Neural cell (in vitro differentiated cells): ENCODE measurements around the gene DDX41. TPM values are rescaled to one million over a fixed set of nuclear protein-coding genes. Genes with fewer than 3 reads are reported as not detected.

Source experiments
- H2AFZ ChIP-seq: fragments of 200-600, 300-800 bp; sonication (generic), shearing (Covaris generic); 2 replicates; pipeline ENCODE4 v1.6.0; 2014; ENCODE audit warnings: low read depth, mild to moderate bottlenecking, antibody characterized with exemption, low read length, moderate library complexity
- H3F3A ChIP-seq: fragments of 200-600 bp; shearing (Covaris generic); 2 replicates; pipeline ENCODE4 v1.6.1; 2016; ENCODE audit warnings: mild to moderate bottlenecking, moderate library complexity, mixed read lengths, antibody characterized with exemption, low read length; ENCODE audit not compliant: insufficient read depth, poor library complexity, severe bottlenecking
- H3K27ac ChIP-seq: fragments of 200-600, 300-800 bp; sonication (generic), shearing (Covaris generic); 2 replicates; pipeline ENCODE4 v1.5.1; 2014; ENCODE audit warnings: mild to moderate bottlenecking, low read length, moderate library complexity
- H3K27me3 ChIP-seq: fragments of 300-800, 200-600 bp; sonication (generic), shearing (Covaris generic); 2 replicates; pipeline ENCODE4 v1.6.0; 2014; ENCODE audit warnings: mild to moderate bottlenecking, low read depth, low read length, moderate library complexity; ENCODE audit not compliant: insufficient read depth
- H3K36me3 ChIP-seq: fragments of 300-800, 200-600 bp; sonication (generic), shearing (Covaris generic); 2 replicates; pipeline ENCODE4 v1.5.1; 2014; ENCODE audit warnings: mild to moderate bottlenecking, antibody characterized with exemption, low read length, moderate library complexity; ENCODE audit not compliant: insufficient read depth
- H3K4me2 ChIP-seq: fragments of 300-800, 200-600 bp; sonication (generic), shearing (Covaris generic); 2 replicates; pipeline ENCODE4 v1.6.0; 2014; ENCODE audit warnings: mild to moderate bottlenecking, low read length
- H3K4me3 ChIP-seq: fragments of 300-800, 200-600 bp; sonication (generic), shearing (Covaris generic); 2 replicates; pipeline ENCODE4 v1.5.1; 2014; ENCODE audit warnings: mild to moderate bottlenecking, low read length, moderate library complexity
- H3K79me2 ChIP-seq: fragments of 200-600 bp; shearing (Covaris generic); replicated peaks from 2 replicates; pipeline ENCODE4 v1.6.0; 2014; ENCODE audit warnings: mild to moderate bottlenecking, low read length, moderate library complexity; ENCODE audit not compliant: insufficient read depth
- H3K9ac ChIP-seq: fragments of 300-800, 200-600 bp; sonication (generic), shearing (Covaris generic); 2 replicates; pipeline ENCODE4 v1.6.1; 2016; ENCODE audit warnings: mild to moderate bottlenecking, low read length, mixed read lengths
- H3K9me2 ChIP-seq: fragments of 200-600 bp; shearing (Covaris generic); 2 replicates; pipeline ENCODE4 v1.6.1; 2016; ENCODE audit warnings: mild to moderate bottlenecking, low read length, mixed read lengths; ENCODE audit not compliant: insufficient read depth
- H3K9me3 ChIP-seq: fragments of 200-600, 300-800 bp; sonication (generic), shearing (Covaris generic); 2 replicates; pipeline ENCODE4 v1.6.1; 2016; ENCODE audit warnings: mild to moderate bottlenecking, mixed run types, low read length, moderate library complexity, mixed read lengths
- H4K20me1 ChIP-seq: fragments of 200-600 bp; shearing (Covaris generic); 2 replicates; pipeline ENCODE4 v1.6.1; 2016; ENCODE audit warnings: mild to moderate bottlenecking, mixed run types; ENCODE audit not compliant: insufficient read depth
- CTCF ChIP-seq: fragments of 450-650 bp; IDR thresholded peaks from 2 replicates; pipeline ENCODE4 v1.5.1; 2014; ENCODE audit warnings: antibody characterized with exemption, mild to moderate bottlenecking, moderate library complexity; ENCODE audit not compliant: poor library complexity, severe bottlenecking
- EP300 ChIP-seq: fragments of 450-650 bp; conservative IDR thresholded peaks from 2 replicates; pipeline ENCODE4 v1.6.1; 2014; ENCODE audit warnings: antibody characterized with exemption, mild to moderate bottlenecking, moderate library complexity; ENCODE audit not compliant: poor library complexity, severe bottlenecking
- EZH2 ChIP-seq: fragments of 200-600, 300-800 bp; shearing (Covaris generic), sonication (generic); IDR thresholded peaks from 2 replicates; pipeline ENCODE4 v1.6.1; 2014; ENCODE audit warnings: antibody characterized with exemption, low read length, borderline replicate concordance, mild to moderate bottlenecking; ENCODE audit not compliant: insufficient read depth, poor library complexity, severe bottlenecking
- MXI1 ChIP-seq: fragments of 450-650 bp; conservative IDR thresholded peaks from 2 replicates; pipeline ENCODE4 v1.6.1; 2014; ENCODE audit warnings: antibody characterized with exemption, mild to moderate bottlenecking; ENCODE audit not compliant: poor library complexity, severe bottlenecking
- POLR2AphosphoS5 ChIP-seq: IDR thresholded peaks from 2 replicates; pipeline ENCODE4 v1.6.1; 2012
- RAD21 ChIP-seq: fragments of 450-650 bp; conservative IDR thresholded peaks from 2 replicates; pipeline ENCODE4 v1.6.1; 2014; ENCODE audit warnings: antibody characterized with exemption, mild to moderate bottlenecking, moderate library complexity
- REST ChIP-seq: IDR thresholded peaks from 2 replicates; pipeline ENCODE4 v1.6.1; 2012; ENCODE audit warnings: borderline replicate concordance
- SMC3 ChIP-seq: fragments of 450-650 bp; conservative IDR thresholded peaks from 2 replicates; pipeline ENCODE4 v1.6.1; 2014; ENCODE audit warnings: antibody characterized with exemption, mild to moderate bottlenecking, moderate library complexity; ENCODE audit not compliant: poor library complexity
- TAF1 ChIP-seq: IDR thresholded peaks from 2 replicates; pipeline ENCODE4 v1.6.1; 2012; ENCODE audit warnings: low read depth
- polyA plus RNA-seq: library from polyadenylated mRNA; depleted of rRNA; stranded (reverse); fragments of >200 nt; gene quantifications from 2 replicates; pipeline ENCODE4 v1.2.3, GENCODE V29; 2014

The DDX41 gene
- polyA plus RNA-seq, 1 donor from 2014 or later: 113 TPM

GRCh38 chr5:177507596-177508220 lies 9.1 kb downstream of the DDX41 start:
- Histone ChIP-seq H3K27ac (no peak overlapping the region), H3K9ac (no peak overlapping the region), H4K20me1 (no peaks in the 10 kb centered on the region), H3K27me3 (no peaks in the 10 kb centered on the region), H3K36me3 (no peaks in the 10 kb centered on the region), H3K4me3 (no peak overlapping the region), H3K79me2 (no peaks in the 10 kb centered on the region), H3K4me2 (no peak overlapping the region), H3K9me2 (no peaks in the 10 kb centered on the region), H2AFZ (no peak overlapping the region), H3F3A (no peaks in the 10 kb centered on the region), H3K9me3 (no peaks in the 10 kb centered on the region)
- TF ChIP-seq TAF1 (no peak), CTCF (no peak), POLR2AphosphoS5 (no peak), EP300 (no peak), RAD21 (no peak), REST (no peak), MXI1 (no peak), SMC3 (no peak), EZH2 (no peak)

- H3K27ac ChIP-seq: no peak overlapping the region
- H3K9ac ChIP-seq: no peak overlapping the region
- no peaks in the 10 kb centered on the region for H3F3A ChIP-seq
- no peak for TF ChIP-seq SMC3
- TF ChIP-seq MXI1: no peak
- TF ChIP-seq EP300: no peak
- TF ChIP-seq POLR2AphosphoS5: no peak
- no peak for TF ChIP-seq TAF1
- no peak for TF ChIP-seq RAD21
- TF ChIP-seq EZH2: no peak
- no peak for TF ChIP-seq REST
- TF ChIP-seq CTCF: no peak
- no peaks in the 10 kb centered on the region for H3K79me2 ChIP-seq
- no peak overlapping the region for H2AFZ ChIP-seq
- no peaks in the 10 kb centered on the region for H4K20me1 ChIP-seq
- no peaks in the 10 kb centered on the region for H3K36me3 ChIP-seq
- H3K27me3 ChIP-seq: no peaks in the 10 kb centered on the region
- no peaks in the 10 kb centered on the region for H3K9me2 ChIP-seq
- no peak overlapping the region for H3K4me3 ChIP-seq
- H3K4me2 ChIP-seq: no peak overlapping the region
- H3K9me3 ChIP-seq: no peaks in the 10 kb centered on the region
These were observed 9.6 kb downstream of the DDX41 start for GRCh38 chr5:177507165-177507564.
